ENCODE results near the gene IL20RB.
"Not testable (repeated sequence)": the region's sequence is repeated elsewhere in the genome, so short reads cannot be mapped to it uniquely, and the experiment has no call there.

The IL20RB gene

DNA sequence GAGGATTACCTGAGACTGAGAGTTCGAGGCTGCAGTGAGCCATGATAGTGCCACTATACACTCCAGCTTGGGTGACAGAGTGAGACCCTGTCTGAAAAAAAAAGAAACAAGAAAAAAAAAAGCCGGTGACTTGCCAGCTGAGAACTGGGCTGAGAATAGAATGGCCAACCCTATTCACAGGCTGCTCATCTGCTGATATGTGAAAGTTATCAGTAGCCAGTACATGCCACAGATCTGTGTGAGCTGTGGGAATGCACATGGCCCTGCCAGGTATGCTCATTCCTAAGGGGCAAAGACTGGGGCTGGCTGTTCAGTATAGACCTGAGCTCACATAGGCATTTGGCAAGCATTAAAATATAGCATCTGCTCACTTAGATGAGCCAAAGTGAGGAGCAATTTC lies 30.9 kb downstream of the IL20RB start:
- no peak for DNase-seq

DNA sequence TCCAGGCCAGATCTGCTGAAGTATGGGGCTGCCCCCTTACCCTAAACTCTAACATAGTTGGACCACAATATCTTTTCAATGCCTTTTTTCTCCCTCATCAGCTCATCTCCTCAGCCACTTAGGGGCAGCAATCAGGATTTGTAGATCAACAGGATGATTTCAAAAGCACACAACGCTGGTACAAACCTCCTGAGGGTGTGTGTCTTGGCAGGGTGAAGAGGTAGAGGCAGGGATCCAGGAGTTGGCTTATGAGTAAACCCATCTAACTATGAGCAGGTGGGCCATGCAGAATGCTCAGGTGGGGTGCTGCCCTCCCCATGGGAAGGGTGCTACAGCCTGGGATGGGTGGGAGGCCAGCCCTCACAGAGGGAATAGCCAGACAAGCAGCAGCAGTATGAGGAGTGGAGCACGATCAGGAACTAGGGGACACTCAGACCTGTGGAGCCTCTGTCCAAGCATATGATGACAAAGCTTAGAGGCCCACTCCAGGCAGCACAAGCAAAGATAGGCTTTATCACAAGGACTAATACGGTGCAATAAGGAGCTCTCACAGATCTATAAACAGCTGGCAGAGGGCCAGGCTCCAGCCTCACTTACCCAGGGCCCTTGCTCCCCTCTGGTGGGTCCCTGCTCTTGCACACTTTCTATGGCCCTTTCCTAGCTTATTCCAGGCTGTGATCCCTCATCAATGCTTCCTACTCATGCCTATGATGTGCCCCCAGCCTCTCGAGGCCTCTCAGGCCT lies 32.2 kb downstream of the IL20RB start:
- DNase-seq, result no peak

DNA sequence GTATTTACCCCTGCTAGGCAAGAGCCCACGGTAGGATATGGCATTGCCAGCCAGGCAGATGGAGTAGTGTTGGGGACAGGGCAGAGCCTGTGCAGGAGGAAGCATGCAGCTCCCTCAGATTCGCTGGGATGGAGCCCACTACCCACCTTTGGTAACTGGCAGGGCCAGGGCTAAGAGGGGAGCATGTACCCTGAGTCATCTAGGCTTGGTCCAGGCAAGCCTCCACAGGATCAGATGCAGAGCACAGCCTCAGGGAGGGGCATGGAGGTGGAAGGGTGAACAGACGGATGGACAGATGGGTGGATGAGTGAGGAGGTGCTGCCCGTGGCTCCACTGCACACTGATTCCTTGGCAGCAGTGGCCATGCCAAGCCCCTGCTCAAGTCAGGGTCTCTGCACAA lies 33.0 kb downstream of the IL20RB start:
- DNase-seq, result no peak

- DNase-seq, result no peak
Measured at GRCh38 chr3:136992115-136992514, 34.3 kb downstream of the IL20RB start.

- DNase-seq, result no peak
Measured at GRCh38 chr3:136994772-136995516, 37.2 kb downstream of the IL20RB start.

DNA sequence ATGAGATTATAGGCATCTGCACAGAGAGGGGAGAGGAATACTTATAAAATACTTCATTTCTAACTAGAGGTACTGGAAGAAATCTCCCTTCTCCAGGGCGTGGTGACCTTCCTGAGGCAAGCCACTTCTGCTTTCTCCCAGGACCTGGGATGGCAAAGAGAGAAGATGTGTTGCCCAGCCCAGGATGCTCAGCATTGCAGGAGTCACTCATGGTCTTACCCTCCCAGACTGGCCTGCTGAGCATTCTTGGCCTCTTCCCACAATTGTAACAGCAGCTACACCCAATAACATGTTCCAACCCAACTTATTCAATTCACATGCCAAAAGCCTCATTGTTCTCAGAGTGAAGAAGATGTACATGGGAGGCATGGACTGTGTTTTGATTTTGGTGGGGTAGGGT lies 37.9 kb downstream of the IL20RB start:
- no peak for DNase-seq

DNA sequence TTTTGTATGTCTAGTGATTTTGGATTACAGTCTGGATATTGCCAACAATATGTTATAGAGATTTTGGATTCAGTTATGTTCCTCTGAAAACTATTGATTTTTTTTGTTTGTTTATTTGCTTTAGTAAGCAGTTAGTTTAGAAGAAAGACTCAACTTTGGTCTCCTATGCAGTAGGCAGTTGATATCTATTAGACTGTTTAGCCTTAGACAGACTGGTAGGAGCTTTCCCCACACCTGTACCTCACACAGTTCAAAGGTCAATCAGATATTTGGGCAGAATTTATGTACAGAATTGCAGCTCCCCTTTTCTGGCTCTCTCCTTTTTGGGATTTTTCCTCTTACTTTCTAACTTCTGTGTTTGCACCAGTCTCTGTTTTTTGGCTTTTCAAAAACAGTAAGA lies 42.3 kb downstream of the IL20RB start:
- DNase-seq, result no peak

- not testable (repeated sequence) for DNase-seq
Measured at GRCh38 chr3:137007376-137007775, 49.6 kb downstream of the IL20RB start.

DNA sequence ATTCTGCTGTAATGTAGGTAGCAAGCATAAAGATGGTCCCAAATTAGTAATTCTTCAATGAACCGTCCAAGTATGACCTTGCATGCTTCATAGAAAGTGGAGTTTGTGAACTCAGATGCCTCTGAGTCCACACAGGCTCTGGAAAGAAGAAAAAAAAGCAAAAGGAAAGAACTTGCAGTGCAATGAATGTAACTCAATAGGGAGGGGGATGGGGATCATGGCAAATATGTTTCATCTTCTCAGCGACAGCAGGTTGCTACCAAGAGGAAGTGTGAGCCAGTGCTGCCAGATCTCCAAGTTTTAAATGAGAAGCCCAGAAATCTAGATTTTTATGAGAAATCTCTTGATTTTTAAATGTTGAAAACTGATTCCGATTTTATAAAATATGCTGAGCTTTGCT lies 50.3 kb downstream of the IL20RB start:
- no peak for DNase-seq

GRCh38 chr3:137008976-137009375 lies 51.2 kb downstream of the IL20RB start:
- no peak for DNase-seq

DNA sequence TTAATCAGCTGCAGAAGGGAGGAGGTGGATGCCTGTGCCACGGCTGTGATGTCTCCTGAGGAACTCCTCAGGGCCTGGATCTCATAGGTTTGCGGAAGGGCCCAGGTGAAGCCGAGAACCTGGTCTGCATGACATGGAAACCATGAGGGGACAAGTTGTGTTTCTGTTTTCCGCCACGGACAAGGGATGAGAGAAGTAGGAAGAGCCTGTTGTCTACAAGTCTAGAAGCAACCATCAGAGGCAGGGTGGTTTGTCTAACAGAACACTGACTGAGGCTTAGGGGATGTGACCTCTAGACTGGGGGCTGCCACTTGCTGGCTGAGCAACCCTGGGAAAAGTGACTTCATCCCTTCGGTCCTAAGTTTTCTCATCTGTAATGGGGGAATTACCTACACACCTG lies 52.4 kb downstream of the IL20RB start:
- no peak for DNase-seq

- no peak for DNase-seq
Measured at GRCh38 chr3:137011153-137011552, 53.4 kb downstream of the IL20RB start.

GRCh38 chr3:137012097-137012501 lies 54.3 kb downstream of the IL20RB start:
- no peak for DNase-seq

DNA sequence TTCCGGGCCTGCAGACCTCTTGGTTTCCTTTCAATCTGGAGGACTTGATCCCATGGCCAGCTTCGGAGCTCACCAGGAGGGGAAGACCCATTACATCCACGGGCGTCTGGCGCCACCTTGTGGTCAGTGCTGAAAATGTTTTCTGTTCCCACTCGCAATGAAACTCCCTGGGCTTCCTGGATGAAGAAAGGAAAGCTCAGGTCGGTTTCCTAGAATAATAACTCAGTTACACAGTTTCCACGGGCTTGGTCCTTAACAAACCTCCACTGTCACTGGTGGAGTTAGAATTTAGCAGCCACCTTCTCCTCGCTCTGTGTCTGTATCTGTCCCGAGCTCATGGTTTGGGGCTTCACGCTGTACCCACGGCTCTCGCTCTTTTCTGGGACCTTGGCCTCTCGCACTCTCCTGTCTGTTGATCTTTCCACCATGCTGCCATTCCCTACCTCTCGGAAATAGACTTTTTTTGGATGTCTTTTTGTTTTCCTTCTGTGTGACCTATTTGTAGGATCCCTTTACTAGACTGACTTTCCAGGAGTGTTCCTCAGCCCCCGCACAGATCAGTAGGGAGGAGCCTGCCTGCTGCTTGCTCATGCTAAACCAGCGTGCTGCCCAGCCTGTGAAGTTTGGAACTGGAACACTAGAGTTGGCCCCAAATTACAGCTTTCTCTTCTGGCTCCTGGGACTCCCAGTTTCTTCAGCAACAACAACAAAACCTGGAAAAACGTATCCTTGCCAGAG lies 56.3 kb downstream of the IL20RB start:
- peak; percentile 77 for DNase-seq

DNA sequence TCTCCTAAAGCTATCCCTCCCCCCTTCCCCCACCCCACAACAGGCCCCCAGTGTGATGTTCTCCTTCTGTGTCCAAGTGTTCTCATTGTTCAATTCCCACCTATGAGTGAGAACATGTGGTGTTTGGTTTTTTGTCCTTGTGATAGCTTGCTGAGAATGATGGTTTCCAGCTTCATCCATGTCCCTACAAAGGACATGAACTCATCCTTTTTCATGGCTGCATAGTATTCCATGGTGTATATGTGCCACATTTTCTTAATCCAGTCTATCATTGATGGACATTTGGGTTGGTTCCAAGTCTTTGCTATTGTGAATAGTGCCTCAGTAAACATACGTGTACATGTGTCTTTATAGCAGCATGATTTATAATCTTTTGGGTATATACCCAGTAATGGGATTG lies 59.5 kb downstream of the IL20RB start:
- not testable (repeated sequence) for DNase-seq

DNA sequence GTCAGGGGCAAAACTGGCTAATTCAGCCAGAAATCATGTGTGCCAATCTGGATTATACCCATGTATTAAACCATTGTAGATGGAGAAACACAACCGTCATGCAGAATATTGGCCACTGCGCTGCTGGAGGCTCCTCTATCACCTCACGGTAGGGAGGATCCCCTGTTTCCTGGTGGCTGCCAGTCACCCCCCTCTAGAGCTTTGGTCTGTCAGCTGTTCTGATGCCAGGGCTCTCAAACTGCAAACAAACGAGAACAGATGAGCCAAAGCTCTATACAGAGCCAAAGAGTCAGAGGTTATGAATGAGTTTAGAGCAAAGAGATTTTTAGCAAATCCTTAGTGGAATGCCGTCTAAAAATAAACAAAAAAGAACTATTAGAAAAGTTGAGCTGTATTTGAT lies 62.5 kb downstream of the IL20RB start:
- DNase-seq, result no peak

DNA sequence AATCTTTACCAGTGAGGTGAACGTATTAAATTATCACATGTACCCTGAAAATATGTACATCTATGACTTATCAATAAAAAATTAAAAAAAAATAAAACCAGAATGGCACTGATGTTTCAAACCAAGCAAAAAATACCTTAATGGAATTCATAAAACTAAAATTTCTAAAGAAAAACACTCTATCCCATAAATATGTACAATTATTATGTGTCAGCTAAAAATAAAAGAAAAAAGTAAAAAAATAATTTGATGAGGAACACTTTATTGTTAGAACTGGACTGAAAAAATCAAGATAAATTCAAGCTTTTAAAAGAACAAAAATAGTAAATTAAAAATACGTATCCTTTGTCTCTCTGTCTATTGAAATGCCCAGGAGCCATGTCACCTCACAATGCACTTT lies 63.1 kb downstream of the IL20RB start:
- DNase-seq, result no peak

DNA sequence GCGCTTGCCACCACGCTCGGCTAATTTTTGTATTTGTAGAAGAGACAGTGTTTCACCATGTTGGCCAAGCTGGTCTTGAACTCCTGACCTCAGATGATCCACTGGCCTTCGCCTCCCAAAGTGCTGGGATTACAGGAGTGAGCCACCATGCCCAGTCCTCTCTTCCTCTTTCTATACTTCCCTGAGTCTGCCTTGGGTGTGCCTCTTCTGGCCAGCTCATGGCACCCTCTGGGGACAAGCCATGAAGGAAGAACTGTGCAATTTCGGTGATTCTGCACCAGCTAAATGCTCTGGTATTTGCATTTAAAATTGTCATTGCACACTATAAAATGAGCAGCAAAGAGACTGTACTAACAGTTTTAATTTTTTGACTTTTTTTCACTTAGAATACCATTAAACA lies 66.6 kb downstream of the IL20RB start:
- DNase-seq, result no peak

- DNase-seq, result no peak
Measured at GRCh38 chr3:137026701-137027100, 68.9 kb downstream of the IL20RB start.

DNA sequence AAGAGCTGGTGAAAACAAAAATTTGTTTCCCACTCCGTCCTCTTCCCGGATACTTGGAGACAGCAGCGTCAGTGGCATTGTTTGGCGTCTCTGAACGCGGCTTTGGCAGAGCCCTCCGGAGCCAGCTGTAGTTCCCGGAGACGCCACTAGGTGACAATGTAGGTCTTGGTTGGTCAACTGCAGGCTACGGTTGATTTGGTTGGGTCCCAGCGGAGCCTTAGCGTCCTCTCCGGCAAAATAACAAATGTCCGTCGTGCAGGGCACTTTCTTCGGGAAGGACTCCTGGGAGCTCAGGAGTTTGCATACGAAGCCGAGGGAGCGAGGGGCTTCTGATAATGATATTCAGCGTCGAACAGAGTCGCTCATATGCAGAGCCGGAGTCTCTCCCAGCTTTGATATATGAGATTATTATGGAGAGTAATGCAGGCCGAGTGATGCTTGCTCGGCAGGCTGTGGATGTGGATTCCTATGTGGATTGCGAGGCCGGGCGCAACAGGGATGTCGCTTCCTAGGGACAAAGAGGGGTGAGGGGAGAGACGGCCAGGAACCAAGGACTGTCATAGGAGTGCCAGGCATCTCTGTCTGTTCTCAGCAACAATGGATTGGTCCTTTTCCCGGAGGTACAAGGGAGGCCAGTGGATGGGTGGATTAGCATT lies 74.8 kb downstream of the IL20RB start:
- DNase-seq, result peak; percentile 75

- DNase-seq, result no peak
Measured at GRCh38 chr3:137035631-137036030, 77.8 kb downstream of the IL20RB start.

GRCh38 chr3:137039570-137039969 lies 81.8 kb downstream of the IL20RB start:
- DNase-seq, result no peak

DNA sequence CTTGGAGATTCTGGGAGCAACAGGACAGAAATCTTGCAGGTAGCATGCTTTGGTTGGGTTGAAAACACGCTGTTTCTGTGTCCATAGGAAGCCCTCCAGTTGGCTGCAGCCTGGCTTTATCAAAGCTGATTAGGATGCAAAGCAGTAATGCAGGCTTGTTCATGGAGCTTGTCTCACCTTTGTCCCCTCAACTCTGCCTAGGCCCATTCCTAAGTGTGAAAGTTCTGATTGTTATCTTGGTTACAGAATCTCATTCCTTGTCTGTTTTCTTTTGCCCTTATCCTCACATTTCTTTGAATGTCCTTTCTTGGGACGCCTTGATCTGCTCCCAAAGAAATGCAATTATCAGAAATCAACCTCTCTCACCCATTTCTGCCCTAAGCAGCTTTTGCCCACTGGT lies 83.5 kb downstream of the IL20RB start:
- DNase-seq, result no peak

Measured in stimulated activated CD4-positive, alpha-beta T cell treated with anti-CD3 and anti-CD28 coated beads, Interleukin-1b, Interleukin-23, amount 100 ng/mL, for 48 hours (primary cell).